ENCODE measurements around the gene MED15. TPM values are rescaled to one million over a fixed set of nuclear protein-coding genes. Genes with fewer than 3 reads are reported as not detected.

Gene MED15
- total and polyA plus RNA-seq, 2 of the 4 experiments (the other 2 are of a cell fraction) = 19.0 to 68.8 TPM

GRCh38 chr22:20616451-20617043 lies 109.1 kb downstream of the MED15 start:
- no peak overlapping the region for H2AK5ac ChIP-seq (ENCODE audit: low read depth, low read length)
- no peak overlapping the region for H4K5ac ChIP-seq (ENCODE audit: low read depth, low read length)
- H2AFZ ChIP-seq (replicated peaks; ENCODE audit: low read length, poor library complexity) = no peak overlapping the region
- H3K27ac ChIP-seq (ENCODE audit: insufficient read depth, low read length) = no peak overlapping the region
- no peaks in the 10 kb centered on the region for H3K9me3 ChIP-seq (ENCODE audit: control insufficient read depth, insufficient read depth, low read length)
- no peak overlapping the region for H3K4me3 ChIP-seq (ENCODE audit: insufficient read depth, low read depth, low read length)
- H2BK5ac ChIP-seq (ENCODE audit: low read depth, low read length, poor library complexity, severe bottlenecking) = no peak overlapping the region
- H2AK9ac ChIP-seq (replicated peaks; ENCODE audit: low read depth, low read length, poor library complexity) = no peak overlapping the region
- H2BK20ac ChIP-seq (ENCODE audit: low read depth, low read length) = no peak overlapping the region
- H3K9me1 ChIP-seq (ENCODE audit: insufficient read depth, low read length) = no peaks in the 10 kb centered on the region
- H2BK120ac ChIP-seq (ENCODE audit: low read depth, low read length) = no peak overlapping the region
- in situ Hi-C loops (cut with MboI; ENCODE audit: low sequenced_read_pairs) = no loop called here
- H3K4me1 ChIP-seq (ENCODE audit: control insufficient read depth, insufficient read depth, low read length) = no peaks in the 10 kb centered on the region
- H3K18ac ChIP-seq (ENCODE audit: low read depth, low read length) = no peak overlapping the region
- 80% methylated on average over 4 of the region's 10 CpGs; no CpG with 5 or more reads in 1 of the 2 experiments for WGBS, 2 experiments (ENCODE audit: extremely low coverage in 2 of 2, insufficient read length in 1 of 2)
- dilution Hi-C loops (cut with HindIII; ENCODE audit: low sequenced_read_pairs, unreplicated experiment) = no loop called here
- no peak overlapping the region for H3K56ac ChIP-seq (ENCODE audit: extremely low read depth, insufficient read depth, low read length)
- no TSS peak for BruUV-seq (replicated peaks)
- POLR2A ChIA-PET (ENCODE audit: unreplicated experiment) = interaction anchor here (0.6 kb wide), 1 partner anchor 43 kb away, joined by 6 read pairs; no protein-coding TSS in a partner anchor
- DNase-seq = no peak
- peaks cover 51% of the 10 kb centered on the region for H3K27me3 ChIP-seq (ENCODE audit: control insufficient read depth, insufficient read depth, low read length)
- no peaks in the 10 kb centered on the region for H4K20me1 ChIP-seq (ENCODE audit: insufficient read depth, low read length)
- no peak for TF ChIP-seq RCOR1 (IDR thresholded peaks at IDR 0.05; ENCODE audit: insufficient replicate concordance, low read length)
- TF ChIP-seq BHLHE40 (IDR thresholded peaks at IDR 0.05; ENCODE audit: low read depth, low read length) = no peak
- TF ChIP-seq, protein P1, sequence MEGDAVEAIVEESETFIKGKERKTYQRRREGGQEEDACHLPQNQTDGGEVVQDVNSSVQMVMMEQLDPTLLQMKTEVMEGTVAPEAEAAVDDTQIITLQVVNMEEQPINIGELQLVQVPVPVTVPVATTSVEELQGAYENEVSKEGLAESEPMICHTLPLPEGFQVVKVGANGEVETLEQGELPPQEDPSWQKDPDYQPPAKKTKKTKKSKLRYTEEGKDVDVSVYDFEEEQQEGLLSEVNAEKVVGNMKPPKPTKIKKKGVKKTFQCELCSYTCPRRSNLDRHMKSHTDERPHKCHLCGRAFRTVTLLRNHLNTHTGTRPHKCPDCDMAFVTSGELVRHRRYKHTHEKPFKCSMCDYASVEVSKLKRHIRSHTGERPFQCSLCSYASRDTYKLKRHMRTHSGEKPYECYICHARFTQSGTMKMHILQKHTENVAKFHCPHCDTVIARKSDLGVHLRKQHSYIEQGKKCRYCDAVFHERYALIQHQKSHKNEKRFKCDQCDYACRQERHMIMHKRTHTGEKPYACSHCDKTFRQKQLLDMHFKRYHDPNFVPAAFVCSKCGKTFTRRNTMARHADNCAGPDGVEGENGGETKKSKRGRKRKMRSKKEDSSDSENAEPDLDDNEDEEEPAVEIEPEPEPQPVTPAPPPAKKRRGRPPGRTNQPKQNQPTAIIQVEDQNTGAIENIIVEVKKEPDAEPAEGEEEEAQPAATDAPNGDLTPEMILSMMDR (conservative IDR thresholded peaks at IDR 0.05; ENCODE audit: low read depth, low read length) = no peak
- TF ChIP-seq CEBPB (IDR thresholded peaks at IDR 0.05; ENCODE audit: low read depth, low read length) = no peak
- TF ChIP-seq CHD1 (IDR thresholded peaks at IDR 0.05; ENCODE audit: low read depth, low read length) = no peak
- no peak for TF ChIP-seq MAFK (IDR thresholded peaks at IDR 0.05; ENCODE audit: low read depth, low read length)
- TF ChIP-seq USF2 (IDR thresholded peaks at IDR 0.05; ENCODE audit: low read depth, low read length) = no peak
- TF ChIP-seq, protein P2, sequence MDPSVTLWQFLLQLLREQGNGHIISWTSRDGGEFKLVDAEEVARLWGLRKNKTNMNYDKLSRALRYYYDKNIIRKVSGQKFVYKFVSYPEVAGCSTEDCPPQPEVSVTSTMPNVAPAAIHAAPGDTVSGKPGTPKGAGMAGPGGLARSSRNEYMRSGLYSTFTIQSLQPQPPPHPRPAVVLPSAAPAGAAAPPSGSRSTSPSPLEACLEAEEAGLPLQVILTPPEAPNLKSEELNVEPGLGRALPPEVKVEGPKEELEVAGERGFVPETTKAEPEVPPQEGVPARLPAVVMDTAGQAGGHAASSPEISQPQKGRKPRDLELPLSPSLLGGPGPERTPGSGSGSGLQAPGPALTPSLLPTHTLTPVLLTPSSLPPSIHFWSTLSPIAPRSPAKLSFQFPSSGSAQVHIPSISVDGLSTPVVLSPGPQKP (IDR thresholded peaks at IDR 0.05; ENCODE audit: borderline replicate concordance, low read depth, low read length) = no peak
- TF ChIP-seq SMC3 (IDR thresholded peaks at IDR 0.05; ENCODE audit: low read depth, low read length) = no peak
- no peak for TF ChIP-seq RFX5 (IDR thresholded peaks at IDR 0.05; ENCODE audit: low read depth, low read length)
- TF ChIP-seq RAD21 (IDR thresholded peaks at IDR 0.05; ENCODE audit: low read length) = no peak
- no peak for TF ChIP-seq POLR2A (IDR thresholded peaks at IDR 0.05; ENCODE audit: low read depth, low read length)
- TF ChIP-seq MXI1 (IDR thresholded peaks at IDR 0.05; ENCODE audit: borderline replicate concordance, low read depth, low read length) = no peak
- ATAC-seq (ENCODE audit: low read depth) = no peak
- no peak overlapping the region for H3K23ac ChIP-seq (ENCODE audit: low read depth, low read length)
- no peak overlapping the region for H2BK15ac ChIP-seq (ENCODE audit: low read depth, low read length)
- H3K36me3 ChIP-seq (ENCODE audit: control insufficient read depth, insufficient read depth, low read length) = no peaks in the 10 kb centered on the region
- no peak overlapping the region for H4K8ac ChIP-seq (ENCODE audit: low read depth in 2 of 2, low read length in 2 of 2)
- H3K4me2 ChIP-seq (ENCODE audit: low read depth, low read length) = no peak overlapping the region
- no peaks in the 10 kb centered on the region for H3K79me1 ChIP-seq (ENCODE audit: low read depth in 1 of 2, low read length in 2 of 2)
- H4K91ac ChIP-seq (ENCODE audit: insufficient read depth, low read depth, low read length) = no peak overlapping the region
- CTCF ChIA-PET = no interaction called here
- no peak overlapping the region for H3K4ac ChIP-seq (ENCODE audit: low read depth, low read length)
- no peak overlapping the region for H3K9ac ChIP-seq (ENCODE audit: low read depth, low read length)
- intact Hi-C loops (cut with micrococcal nuclease) = no loop called here
- no peak overlapping the region for H3K14ac ChIP-seq (replicated peaks; ENCODE audit: low read depth, low read length)

Measured in IMR-90 (cell line).